HG03575 (cell line): ENCODE results near the gene TMED5.
"Not testable (repeated sequence)": the region's sequence is repeated elsewhere in the genome, so short reads cannot be mapped to it uniquely, and the experiment has no call there.

Experiments used
- ATAC-seq: cut with Tn5 transposase; IDR thresholded peaks from one replicate; pipeline ENCODE4 v1.9.1; 2021; ENCODE audit not compliant: unreplicated experiment, insufficient number of reproducible peaks, low FRiP score; ENCODE audit errors: extremely low read depth

TMED5 gene

GRCh38 chr1:93179886-93180722, at the start of gene TMED5:
TSS of gene TMED5 (minus strand) at chr1:93180413. CDS start at chr1:93180242, 171 bp downstream.
- peak; percentile 47 for ATAC-seq

GRCh38 chr1:93223023-93223675, 42.9 kb upstream of the TMED5 start:
- ATAC-seq, result no peak

GRCh38 chr1:93221913-93222312, 41.7 kb upstream of the TMED5 start:
- ATAC-seq, result no peak

GRCh38 chr1:93220716-93221115, 40.5 kb upstream of the TMED5 start:
- ATAC-seq, result not testable (repeated sequence)

- ATAC-seq, result no peak
Observed at GRCh38 chr1:93219443-93219842, 39.2 kb upstream of the TMED5 start.

GRCh38 chr1:93215322-93215721, 35.1 kb upstream of the TMED5 start:
- no peak for ATAC-seq

- no peak for ATAC-seq
Observed at GRCh38 chr1:93207211-93207610, 27.0 kb upstream of the TMED5 start.

- ATAC-seq, result no peak
Observed at GRCh38 chr1:93206567-93206954, 26.3 kb upstream of the TMED5 start.

GRCh38 chr1:93205892-93206566, 25.8 kb upstream of the TMED5 start:
- ATAC-seq, result no peak

- ATAC-seq, result no peak
Observed at GRCh38 chr1:93200714-93201113, 20.5 kb upstream of the TMED5 start.

- no peak for ATAC-seq
Observed at GRCh38 chr1:93200086-93200620, 19.9 kb upstream of the TMED5 start.

- ATAC-seq, result no peak
Observed at GRCh38 chr1:93199150-93199549, 18.9 kb upstream of the TMED5 start.

- no peak for ATAC-seq
Observed at GRCh38 chr1:93196591-93196990, 16.4 kb upstream of the TMED5 start.

GRCh38 chr1:93194231-93194990, 14.2 kb upstream of the TMED5 start:
- ATAC-seq, result no peak

- no peak for ATAC-seq
Observed at GRCh38 chr1:93190432-93190831, 10.2 kb upstream of the TMED5 start.

- ATAC-seq, result no peak
Observed at GRCh38 chr1:93186667-93187066, 6.5 kb upstream of the TMED5 start.

- ATAC-seq, result no peak
Observed at GRCh38 chr1:93180723-93181613, 755 bp upstream of the TMED5 start, which contains the start of gene CCDC18. TSS of gene CCDC18 (plus strand) at chr1:93180724. CDS start at chr1:93183362, 2,638 bp downstream.

- no peak for ATAC-seq
Observed at GRCh38 chr1:93178418-93178817, 1.8 kb downstream of the TMED5 start.
